Endothelial cell of umbilical vein (primary cell): Measurements from ENCODE around the gene HOXA2. TPM values are rescaled to one million over a fixed set of nuclear protein-coding genes. Genes with fewer than 3 reads are reported as not detected.

Experiments used
- BruUV-seq: library from RNA; stranded (reverse); fragments of 400-500 nt; replicated peaks from 2 replicates; lab custom pipeline; 2021; lab: Mats Ljungman, UMichigan
- CTCF ChIA-PET: fragments of 300-600, 350-600 bp; sonication (Branson Sonifier 250); formaldehyde crosslinking; loops from one replicate; lab custom pipeline; 2021; ENCODE audit warnings: antibody characterized with exemption, inconsistent platforms; lab: Charles Lee
- POLR2A ChIA-PET: fragments of 300-600, 350-600 bp; sonication (Branson Sonifier 250); formaldehyde crosslinking; loops from one replicate; lab custom pipeline; 2021; ENCODE audit warnings: antibody characterized with exemption, inconsistent platforms; lab: Charles Lee
- DNase-seq: peaks from one replicate; pipeline ENCODE4 v3.0.0-alpha.2; 2011; ENCODE audit warnings: low read depth, low spot score
- FAIRE-seq: peaks from 2 replicates; lab custom pipeline; 2011; peaks lifted over from hg19 to GRCh38; lab: Jason Lieb, UNC
- H2AFZ ChIP-seq: 2 replicates; pipeline ENCODE4 v1.6.0; 2012; ENCODE audit warnings: low read depth, low read length, control low read depth, inconsistent platforms
- H3K27ac ChIP-seq: 2 replicates; pipeline ENCODE4 v1.5.1; 2011; ENCODE audit warnings: low read depth, mild to moderate bottlenecking, control low read depth, low read length, moderate library complexity; ENCODE audit not compliant: insufficient read depth
- H3K27me3 ChIP-seq, 2 experiments: 2 replicates each; pipeline versions ENCODE4 v1.6.0 to v1.6.1; 2011; ENCODE audit warnings: low read length in 2 of 2, mixed read lengths in 1 of 2; ENCODE audit not compliant: control insufficient read depth in 2 of 2, insufficient read depth in 2 of 2
- H3K36me3 ChIP-seq, 2 experiments: 2 replicates in 1 of 2; 3 replicates in 1 of 2; pipeline ENCODE4 v1.5.1; 2011; ENCODE audit warnings: low read length in 2 of 2, mild to moderate bottlenecking in 1 of 2, moderate library complexity in 1 of 2; ENCODE audit not compliant: control insufficient read depth in 2 of 2, insufficient read depth in 2 of 2; ENCODE audit errors: extremely low read depth in 1 of 2
- H3K4me1 ChIP-seq: 3 replicates; pipeline ENCODE4 v1.5.1; 2011; ENCODE audit warnings: mild to moderate bottlenecking, low read length; ENCODE audit not compliant: control insufficient read depth, insufficient read depth; ENCODE audit errors: extremely low read depth
- H3K4me2 ChIP-seq: 2 replicates; pipeline ENCODE4 v1.6.1; 2011; ENCODE audit warnings: low read length, control low read depth, mixed read lengths; ENCODE audit not compliant: insufficient read depth
- H3K4me3 ChIP-seq, 3 experiments: fragments of 200-600 bp in 1 of 3; sonication (generic), shearing (Covaris generic) in 1 of 3; replicated peaks in 1 of 3; 2 replicates each; pipeline ENCODE4 v1.5.1; 2011 to 2016; ENCODE audit warnings: control low read depth in 3 of 3, low read length in 3 of 3, mild to moderate bottlenecking in 2 of 3, inconsistent platforms in 1 of 3, low read depth in 1 of 3, moderate library complexity in 1 of 3; ENCODE audit not compliant: insufficient read depth in 1 of 3
- H3K79me2 ChIP-seq: 2 replicates; pipeline ENCODE4 v1.6.0; 2012; ENCODE audit warnings: low read length, inconsistent platforms; ENCODE audit not compliant: control insufficient read depth, insufficient read depth
- H3K9ac ChIP-seq: replicated peaks from 2 replicates; pipeline ENCODE3; 2011; ENCODE audit warnings: low read length, control low read depth; ENCODE audit not compliant: insufficient read depth; ENCODE audit errors: extremely low read depth
- H3K9me1 ChIP-seq: replicated peaks from 3 replicates; pipeline ENCODE4 v1.6.0; 2011; ENCODE audit warnings: mild to moderate bottlenecking, low read length; ENCODE audit not compliant: control insufficient read depth, insufficient read depth; ENCODE audit errors: extremely low read depth
- H3K9me3 ChIP-seq: replicated peaks from 2 replicates; pipeline ENCODE4 v1.5.1; 2012; ENCODE audit warnings: low read length, inconsistent platforms; ENCODE audit not compliant: control insufficient read depth, insufficient read depth
- H4K20me1 ChIP-seq: replicated peaks from 2 replicates; pipeline ENCODE3; 2011; ENCODE audit warnings: mild to moderate bottlenecking, low read length; ENCODE audit not compliant: control insufficient read depth, insufficient read depth; ENCODE audit errors: extremely low read depth
- CTCF ChIP-seq, 2 donors: IDR thresholded peaks; 1 replicate in 1 of 2; 2 replicates in 1 of 2; pipeline ENCODE4 v1.5.1; 2011; ENCODE audit warnings: low read length in 2 of 2, mild to moderate bottlenecking in 2 of 2, moderate library complexity in 2 of 2, control low read depth in 1 of 2, inconsistent platforms in 1 of 2, low read depth in 1 of 2; ENCODE audit not compliant: insufficient read depth in 1 of 2; ENCODE audit errors: extremely low read depth in 1 of 2
- EZH2 ChIP-seq: IDR thresholded peaks from 2 replicates; pipeline ENCODE4 v1.6.1; 2012; ENCODE audit warnings: borderline replicate concordance, low read depth, mild to moderate bottlenecking, moderate library complexity, low read length, inconsistent platforms; ENCODE audit not compliant: severe bottlenecking
- FOS ChIP-seq: IDR thresholded peaks from 2 replicates; pipeline ENCODE4 v1.6.1; 2011; ENCODE audit warnings: mild to moderate bottlenecking, low read length, moderate library complexity, borderline replicate concordance; ENCODE audit not compliant: insufficient read depth
- GATA2 ChIP-seq: IDR thresholded peaks from 2 replicates; pipeline ENCODE4 v1.7.0; 2011; ENCODE audit warnings: low read depth, mild to moderate bottlenecking, moderate library complexity, mixed read lengths, low read length; ENCODE audit not compliant: insufficient read length, insufficient read depth
- JUN ChIP-seq: IDR thresholded peaks from 2 replicates; pipeline ENCODE4 v1.6.1; 2011; ENCODE audit warnings: borderline replicate concordance, low read depth; ENCODE audit not compliant: insufficient read length, insufficient read depth
- MAX ChIP-seq: IDR thresholded peaks from 2 replicates; pipeline ENCODE4 v1.6.1; 2011; ENCODE audit not compliant: insufficient read depth, insufficient read length
- POLR2AphosphoS5 ChIP-seq: IDR thresholded peaks from 2 replicates; pipeline ENCODE4 v1.6.1; 2012; ENCODE audit warnings: low read depth, mild to moderate bottlenecking, control low read depth, low read length, moderate library complexity; ENCODE audit not compliant: insufficient read depth
- dilution Hi-C: fragments of 300-500 bp; cut with MboI; formaldehyde crosslinking; loops from one replicate; pipeline ENCODE4 v1.15.0; 2019; ENCODE audit warnings: low sequenced_read_pairs; ENCODE audit not compliant: extremely low pct_ligation_motif_present
- intact Hi-C: fragments of 100-400 bp; cut with micrococcal nuclease; formaldehyde crosslinking; loops from one replicate; pipeline ENCODE4 v1.10.0; 2022
- polyA plus RNA-seq, 4 experiments: library from polyadenylated mRNA; depleted of rRNA in 3 of 4; stranded (reverse) in 3 of 4; unstranded in 1 of 4; fragments of >200 nt; gene quantifications; 2 replicates each; pipeline versions ENCODE4 v1.2.1 to v1.2.3, GENCODE V29; 2011 to 2012; ENCODE audit warnings: missing spikeins in 1 of 4
- total RNA-seq: library from RNA; stranded (reverse); gene quantifications from 2 replicates; pipeline ENCODE4 v1.2.3, GENCODE V29; 2021

The HOXA2 gene
- total and polyA plus RNA-seq, 2 donors (not counting 3 experiments of a cell fraction or from before 2014, with no cell fraction given) = 1.6 to 2.3 TPM

- peak overlapping the region; percentile 82 for H3K27ac ChIP-seq
- no peaks in the 10 kb centered on the region for H3K36me3 ChIP-seq
- BruUV-seq = no TSS peak
- H3K9me3 ChIP-seq = no peaks in the 10 kb centered on the region
- no peaks in the 10 kb centered on the region for H4K20me1 ChIP-seq
- peak; percentile 90 for DNase-seq
- TF ChIP-seq POLR2AphosphoS5 (peak; percentile 20), JUN (peak; percentile 54), GATA2 (peak; percentile 13), EZH2 (no peak), FOS (peak; percentile 60), CTCF (IDR thresholded peaks at IDR 0.05; ENCODE audit: extremely low read depth in 1 of 2, insufficient read depth in 1 of 2, low read depth in 1 of 2, low read length in 2 of 2) (no peak), MAX (no peak)
- H3K9ac ChIP-seq = peak overlapping the region; percentile 70
- intact Hi-C loops = no loop called here
- H3K27me3 ChIP-seq = no peaks in the 10 kb centered on the region
- POLR2A ChIA-PET = interaction anchor here (1.0 kb wide), 1 partner anchor 14 kb away, joined by 3 read pairs; no protein-coding TSS in a partner anchor
- peak; percentile 77 for FAIRE-seq
- peaks cover 89% of the 10 kb centered on the region for H3K4me1 ChIP-seq
- CTCF ChIA-PET = interaction anchor here (1.1 kb wide), 1 partner anchor 27 kb away, joined by 3 read pairs; no protein-coding TSS in a partner anchor
- peaks cover 77% of the 10 kb centered on the region for H3K79me2 ChIP-seq
- peak overlapping the region; percentile 61 for H3K4me2 ChIP-seq
- H3K4me3 ChIP-seq = peak overlapping the region in 1 of 3 experiments; percentile 14
- dilution Hi-C loops = no loop called here
- H3K9me1 ChIP-seq = no peaks in the 10 kb centered on the region
- H2AFZ ChIP-seq = no peak overlapping the region
These were observed 31.9 kb upstream of the HOXA2 start for GRCh38 chr7:27134392-27134791.
